ENCODE measurements around the gene PRKN. TPM values are rescaled to one million over a fixed set of nuclear protein-coding genes. Genes with fewer than 3 reads are reported as not detected.
"Not testable (repeated sequence)": the region's sequence is repeated elsewhere in the genome, so short reads cannot be mapped to it uniquely, and the experiment has no call there.

The PRKN gene
- total RNA-seq, 1 donor from 2014 or later, result 1.3 TPM

GRCh38 chr6:161826512-161826911, 901.1 kb downstream of the PRKN start:
- no peaks in the 10 kb centered on the region for H3K27me3 ChIP-seq (ENCODE audit: insufficient read depth, low read length)

GRCh38 chr6:161822204-161822603, 905.4 kb downstream of the PRKN start:
- DNase-seq (ENCODE audit: low read depth); H3K4me1 ChIP-seq (ENCODE audit: insufficient read depth, low read length): not testable (repeated sequence)

More at GRCh38 chr6:161826512-161826911, 901.1 kb downstream of the PRKN start:
- no peaks in the 10 kb centered on the region for H3K36me3 Mint-ChIP-seq (ENCODE audit: low read depth, unreplicated experiment)
- no peaks in the 10 kb centered on the region for H3K36me3 ChIP-seq (ENCODE audit: insufficient read depth, low read length)
- no peak overlapping the region for H3K4me3 Mint-ChIP-seq (ENCODE audit: unreplicated experiment)
- no peaks in the 10 kb centered on the region for H3K9me3 ChIP-seq (ENCODE audit: insufficient read depth, low read depth, low read length)
- H3K4me3 ChIP-seq (ENCODE audit: insufficient read depth, low read depth, low read length), result no peak overlapping the region
- DNase-seq (ENCODE audit: low read depth) (no peak), FAIRE-seq (no peak)
- H3K27me3 Mint-ChIP-seq (ENCODE audit: low read depth, unreplicated experiment), result peaks cover 7% of the 10 kb centered on the region
- H3K79me2 ChIP-seq (ENCODE audit: insufficient read depth, low read length), result no peaks in the 10 kb centered on the region
- no peaks in the 10 kb centered on the region for H3K9me3 Mint-ChIP-seq (ENCODE audit: unreplicated experiment)
- no peak overlapping the region for H2AFZ ChIP-seq (ENCODE audit: low read depth, low read length)
- no peak overlapping the region for H3K27ac Mint-ChIP-seq (ENCODE audit: unreplicated experiment)
- H3K9ac ChIP-seq (ENCODE audit: low read length), result no peak overlapping the region
- H3K27ac ChIP-seq (ENCODE audit: low read depth, low read length), result no peak overlapping the region
- H4K20me1 ChIP-seq (ENCODE audit: insufficient read depth, low read length), result no peaks in the 10 kb centered on the region
- peaks cover 4% of the 10 kb centered on the region for H3K4me1 ChIP-seq (ENCODE audit: insufficient read depth, low read length)
- no peak overlapping the region for H3K4me2 ChIP-seq (ENCODE audit: low read length)
- H3K4me1 Mint-ChIP-seq (ENCODE audit: low read depth, unreplicated experiment), result no peaks in the 10 kb centered on the region
- TF ChIP-seq CTCF (IDR thresholded peaks at IDR 0.05; ENCODE audit: insufficient read depth, low read depth, low read length), result no peak

GRCh38 chr6:161817881-161818280, 909.7 kb downstream of the PRKN start:
- Histone ChIP-seq H3K79me2 (ENCODE audit: insufficient read depth, low read length) (no peaks in the 10 kb centered on the region), H3K4me3 (ENCODE audit: insufficient read depth, low read depth, low read length) (no peak overlapping the region), H3K4me2 (ENCODE audit: low read length) (no peak overlapping the region), H3K27ac (ENCODE audit: low read depth, low read length) (no peak overlapping the region), H3K9me3 (ENCODE audit: insufficient read depth, low read depth, low read length) (no peaks in the 10 kb centered on the region), H4K20me1 (ENCODE audit: insufficient read depth, low read length) (no peaks in the 10 kb centered on the region), H3K4me1 (ENCODE audit: insufficient read depth, low read length) (no peaks in the 10 kb centered on the region), H3K36me3 (ENCODE audit: insufficient read depth, low read length) (no peaks in the 10 kb centered on the region), H3K27me3 (ENCODE audit: insufficient read depth, low read length) (no peaks in the 10 kb centered on the region), H3K9ac (ENCODE audit: low read length) (no peak overlapping the region), H2AFZ (ENCODE audit: low read depth, low read length) (no peak overlapping the region)
- Mint-ChIP-seq H3K27ac (ENCODE audit: unreplicated experiment) (no peak overlapping the region), H3K4me3 (ENCODE audit: unreplicated experiment) (no peak overlapping the region), H3K27me3 (ENCODE audit: low read depth, unreplicated experiment) (peaks cover 8% of the 10 kb centered on the region), H3K9me3 (ENCODE audit: unreplicated experiment) (peaks cover 2% of the 10 kb centered on the region), H3K4me1 (ENCODE audit: low read depth, unreplicated experiment) (no peaks in the 10 kb centered on the region), H3K36me3 (ENCODE audit: low read depth, unreplicated experiment) (no peaks in the 10 kb centered on the region)
- DNase-seq (ENCODE audit: low read depth) (no peak), FAIRE-seq (no peak)
- TF ChIP-seq EZH2 (IDR thresholded peaks at IDR 0.05; ENCODE audit: insufficient read depth, low read length) (no peak), CTCF (IDR thresholded peaks at IDR 0.05; ENCODE audit: insufficient read depth, low read depth, low read length) (no peak)

More at GRCh38 chr6:161822204-161822603, 905.4 kb downstream of the PRKN start:
- H3K36me3 ChIP-seq (ENCODE audit: insufficient read depth, low read length); H4K20me1 ChIP-seq (ENCODE audit: insufficient read depth, low read length); H3K9me3 Mint-ChIP-seq (ENCODE audit: unreplicated experiment); H3K4me3 Mint-ChIP-seq (ENCODE audit: unreplicated experiment); H3K27ac ChIP-seq (ENCODE audit: low read depth, low read length); H3K9me3 ChIP-seq (ENCODE audit: insufficient read depth, low read depth, low read length); FAIRE-seq; H3K4me3 ChIP-seq (ENCODE audit: insufficient read depth, low read depth, low read length); H3K27me3 Mint-ChIP-seq (ENCODE audit: low read depth, unreplicated experiment); H3K4me1 Mint-ChIP-seq (ENCODE audit: low read depth, unreplicated experiment); H3K4me2 ChIP-seq (ENCODE audit: low read length); H2AFZ ChIP-seq (ENCODE audit: low read depth, low read length); H3K79me2 ChIP-seq (ENCODE audit: insufficient read depth, low read length); H3K36me3 Mint-ChIP-seq (ENCODE audit: low read depth, unreplicated experiment); H3K27me3 ChIP-seq (ENCODE audit: insufficient read depth, low read length); H3K9ac ChIP-seq (ENCODE audit: low read length); H3K27ac Mint-ChIP-seq (ENCODE audit: unreplicated experiment): not testable (repeated sequence)
